OCI-LY7 (cell line): ENCODE data around the gene CIROP. TPM values are rescaled to one million over a fixed set of nuclear protein-coding genes. Genes with fewer than 3 reads are reported as not detected.

Experiments
- BruUV-seq: library from RNA; stranded (reverse); fragments of 400-500 nt; replicated peaks from 2 replicates; lab custom pipeline; 2021; lab: Mats Ljungman, UMichigan
- CTCF ChIA-PET: fragments of 300-600 bp; sonication (Branson Sonifier 250); formaldehyde crosslinking; loops from one replicate; lab custom pipeline; 2022; ENCODE audit warnings: antibody characterized with exemption; ENCODE audit not compliant: unreplicated experiment; lab: Charles Lee
- POLR2A ChIA-PET: fragments of 300-600 bp; sonication (Branson Sonifier 250); formaldehyde crosslinking; loops from one replicate; lab custom pipeline; 2022; ENCODE audit warnings: antibody characterized with exemption; lab: Charles Lee
- DNase-seq: peaks from one replicate; pipeline ENCODE4 v3.0.0-alpha.2; 2015; ENCODE audit warnings: low spot score
- H2AFZ ChIP-seq: fragments of 200-600 bp; sonication (generic), shearing (Covaris generic); 2 replicates; pipeline ENCODE4 v1.6.1; 2014; ENCODE audit warnings: mild to moderate bottlenecking, antibody characterized with exemption, low read length, moderate library complexity
- H3K27ac ChIP-seq: fragments of 200-600 bp; sonication (generic); 2 replicates; pipeline ENCODE4 v1.5.1; 2014; ENCODE audit warnings: mixed run types, low read depth, mild to moderate bottlenecking, moderate library complexity, low read length, inconsistent platforms; ENCODE audit not compliant: poor library complexity, severe bottlenecking
- H3K36me3 ChIP-seq: fragments of 200-600 bp; sonication (generic); 2 replicates; pipeline ENCODE4 v1.6.1; 2014; ENCODE audit warnings: mild to moderate bottlenecking, antibody characterized with exemption, low read length, moderate library complexity, mixed read lengths; ENCODE audit not compliant: insufficient read depth
- H3K4me1 ChIP-seq: fragments of 200-600 bp; sonication (generic); 2 replicates; pipeline ENCODE4 v1.5.1; 2014; ENCODE audit warnings: mild to moderate bottlenecking, low read length; ENCODE audit not compliant: insufficient read depth, poor library complexity, severe bottlenecking
- H3K4me2 ChIP-seq: fragments of 200-600 bp; sonication (generic); 2 replicates; pipeline ENCODE4 v1.6.1; 2014; ENCODE audit warnings: mild to moderate bottlenecking, low read length
- H3K4me3 ChIP-seq: fragments of 200-600 bp; sonication (generic); 2 replicates; pipeline ENCODE4 v1.5.1; 2014; ENCODE audit warnings: mild to moderate bottlenecking, low read depth, low read length; ENCODE audit not compliant: poor library complexity, severe bottlenecking
- H3K79me2 ChIP-seq: fragments of 200-600 bp; sonication (generic); 2 replicates; pipeline ENCODE4 v1.6.1; 2016; ENCODE audit warnings: low read depth, mild to moderate bottlenecking, low read length, moderate library complexity, mixed read lengths; ENCODE audit not compliant: insufficient read depth
- H3K9me2 ChIP-seq: fragments of 200-600 bp; sonication (generic); 2 replicates; pipeline ENCODE4 v1.6.1; 2016; ENCODE audit warnings: mild to moderate bottlenecking, low read length, mixed read lengths; ENCODE audit not compliant: insufficient read depth
- H3K9me3 ChIP-seq: fragments of 200-600 bp; sonication (generic); 2 replicates; pipeline ENCODE4 v1.6.1; 2014; ENCODE audit warnings: mild to moderate bottlenecking, mixed run types, low read length, mixed read lengths
- H4K20me1 ChIP-seq: fragments of 200-600 bp; sonication (generic); 2 replicates; pipeline ENCODE4 v1.6.1; 2014; ENCODE audit warnings: mild to moderate bottlenecking, antibody characterized with exemption, low read length, moderate library complexity, mixed read lengths; ENCODE audit not compliant: insufficient read depth
- CTCF ChIP-seq: fragments of 200-600 bp; sonication (generic); conservative IDR thresholded peaks from 2 replicates; pipeline ENCODE4 v1.5.1; 2014; ENCODE audit warnings: mild to moderate bottlenecking, antibody characterized with exemption, low read length, moderate library complexity, mixed read lengths
- EZH2phosphoT487 ChIP-seq: fragments of 200-600 bp; sonication (generic); IDR thresholded peaks from 2 replicates; pipeline ENCODE4 v1.6.1; 2018; ENCODE audit warnings: low read depth, borderline replicate concordance, mild to moderate bottlenecking, mixed run types, antibody characterized with exemption, low read length, moderate library complexity, mixed read lengths
- intact Hi-C: fragments of 100-400 bp; cut with micrococcal nuclease; formaldehyde crosslinking; loops from one replicate; pipeline ENCODE4 v1.10.0; 2022; ENCODE audit not compliant: unreplicated experiment
- total RNA-seq, 2 experiments: library from RNA; depleted of rRNA in 1 of 2; stranded (reverse); fragments of >200 nt in 1 of 2; shearing (Covaris generic) in 1 of 2; gene quantifications; 2 replicates each; pipeline ENCODE4 v1.2.3, GENCODE V29; 2014 to 2022

CIROP gene
- total RNA-seq, 2 experiments from 2014 or later: not detected

- no peak for DNase-seq
- no TSS peak for BruUV-seq
- intact Hi-C loops: no loop called here
- H3K27ac ChIP-seq: no peak overlapping the region
- H4K20me1 ChIP-seq: no peaks in the 10 kb centered on the region
- no peak overlapping the region for H2AFZ ChIP-seq
- TF ChIP-seq CTCF (no peak), EZH2phosphoT487 (no peak)
- H3K9me3 ChIP-seq: no peaks in the 10 kb centered on the region
- H3K4me2 ChIP-seq: no peak overlapping the region
- no peak overlapping the region for H3K4me3 ChIP-seq
- no peaks in the 10 kb centered on the region for H3K36me3 ChIP-seq
- H3K4me1 ChIP-seq: peaks cover 6% of the 10 kb centered on the region
- ChIA-PET POLR2A (no interaction called here), CTCF (no interaction called here)
- H3K79me2 ChIP-seq: no peaks in the 10 kb centered on the region
- no peaks in the 10 kb centered on the region for H3K9me2 ChIP-seq
Measured at GRCh38 chr14:23137813-23138535, 33.2 kb upstream of the CIROP start.

GRCh38 chr14:23137192-23137812, 32.5 kb upstream of the CIROP start:
- Histone ChIP-seq H3K4me2 (no peak overlapping the region), H3K36me3 (no peaks in the 10 kb centered on the region), H3K4me1 (peaks cover 6% of the 10 kb centered on the region), H3K4me3 (no peak overlapping the region), H2AFZ (no peak overlapping the region), H4K20me1 (no peaks in the 10 kb centered on the region), H3K9me2 (no peaks in the 10 kb centered on the region), H3K79me2 (no peaks in the 10 kb centered on the region), H3K27ac (no peak overlapping the region), H3K9me3 (no peaks in the 10 kb centered on the region)
- TF ChIP-seq CTCF: no peak
- ChIA-PET CTCF (no interaction called here), POLR2A (no interaction called here)
- DNase-seq: no peak
- BruUV-seq: no TSS peak
- intact Hi-C loops: no loop called here

GRCh38 chr14:23136566-23137133, 31.9 kb upstream of the CIROP start:
- peaks cover 6% of the 10 kb centered on the region for H3K4me1 ChIP-seq
- BruUV-seq: no TSS peak
- H3K4me2 ChIP-seq: no peak overlapping the region
- H4K20me1 ChIP-seq: no peaks in the 10 kb centered on the region
- no peak overlapping the region for H3K4me3 ChIP-seq
- no peak for DNase-seq
- H2AFZ ChIP-seq: no peak overlapping the region
- H3K9me3 ChIP-seq: no peaks in the 10 kb centered on the region
- ChIA-PET CTCF (no interaction called here), POLR2A (no interaction called here)
- intact Hi-C loops: no loop called here
- no peaks in the 10 kb centered on the region for H3K79me2 ChIP-seq
- H3K36me3 ChIP-seq: no peaks in the 10 kb centered on the region
- no peak overlapping the region for H3K27ac ChIP-seq
- no peaks in the 10 kb centered on the region for H3K9me2 ChIP-seq
- no peak for TF ChIP-seq CTCF
- TF ChIP-seq EZH2phosphoT487: no peak
